Adipocyte (in vitro differentiated cells): Measurements from ENCODE around the gene RNF13.

Experiments used
- DNase-seq: peaks from one replicate; pipeline ENCODE4 v3.0.0-alpha.2; 2015; ENCODE audit warnings: low read depth
- H3K27me3 ChIP-seq: replicated peaks from 2 replicates; pipeline ENCODE4 v1.7.0; 2013; ENCODE audit warnings: mild to moderate bottlenecking, low read length, moderate library complexity; ENCODE audit not compliant: control insufficient read depth, insufficient read depth
- H3K36me3 ChIP-seq: 2 replicates; pipeline ENCODE4 v1.7.0; 2013; ENCODE audit warnings: low read length, mild to moderate bottlenecking, moderate library complexity; ENCODE audit not compliant: control insufficient read depth, insufficient read depth, severe bottlenecking
- H3K4me1 ChIP-seq: 2 replicates; pipeline ENCODE4 v1.7.0; 2013; ENCODE audit warnings: mild to moderate bottlenecking, low read length, moderate library complexity; ENCODE audit not compliant: control insufficient read depth, insufficient read depth
- H3K4me3 ChIP-seq: 2 replicates; pipeline ENCODE4 v1.7.0; 2013; ENCODE audit warnings: mild to moderate bottlenecking, low read length, moderate library complexity
- H3K9ac ChIP-seq: 2 replicates; pipeline ENCODE4 v1.7.0; 2013; ENCODE audit warnings: mild to moderate bottlenecking, low read length, moderate library complexity
- H3K9me3 ChIP-seq: 2 replicates; pipeline ENCODE4 v1.7.0; 2013; ENCODE audit warnings: mild to moderate bottlenecking, low read length, moderate library complexity; ENCODE audit not compliant: control insufficient read depth

Gene RNF13

DNA sequence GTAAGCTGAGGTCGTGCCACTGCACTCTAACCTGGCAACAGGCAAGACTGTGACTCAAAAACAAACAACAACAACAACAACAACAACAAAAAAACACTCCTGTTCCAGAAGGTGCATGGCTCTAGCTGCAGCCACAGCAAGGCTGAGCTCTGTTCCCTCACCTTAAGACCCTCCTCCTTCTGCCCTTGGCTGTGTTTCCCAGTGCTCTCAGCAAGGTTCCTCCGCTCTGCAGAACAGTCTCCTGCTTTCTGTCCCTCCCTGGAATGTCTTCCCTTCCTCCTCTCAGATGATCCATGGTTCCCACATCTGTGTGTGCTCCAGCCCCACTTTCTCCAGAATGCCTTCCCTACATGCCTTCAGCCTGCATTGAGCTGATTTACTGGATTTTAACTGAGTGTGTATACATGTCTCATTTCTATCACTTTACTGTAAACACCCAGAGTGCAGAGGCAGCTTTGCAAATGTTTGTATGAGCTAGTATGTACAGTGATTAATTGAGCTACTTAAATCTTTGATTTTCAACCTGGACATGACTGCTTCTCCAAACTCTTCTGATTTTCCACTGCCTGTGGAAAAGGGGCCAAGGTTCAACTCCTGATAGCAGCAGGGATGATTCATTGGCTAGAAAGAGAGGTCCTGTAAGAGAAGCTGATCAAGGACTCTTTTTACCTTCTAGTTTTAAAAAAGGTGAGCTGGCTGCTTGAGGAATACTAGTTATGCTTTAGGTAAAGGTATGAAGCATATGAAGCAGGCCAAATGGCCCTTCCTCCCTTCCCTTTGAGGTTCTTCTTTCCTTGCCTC, 35.4 kb upstream of the RNF13 start:
- Histone ChIP-seq H3K4me1 (no peaks in the 10 kb centered on the region), H3K27me3 (no peaks in the 10 kb centered on the region), H3K9ac (no peak overlapping the region), H3K9me3 (no peaks in the 10 kb centered on the region), H3K36me3 (no peaks in the 10 kb centered on the region), H3K4me3 (no peak overlapping the region)
- DNase-seq = no peak

DNA sequence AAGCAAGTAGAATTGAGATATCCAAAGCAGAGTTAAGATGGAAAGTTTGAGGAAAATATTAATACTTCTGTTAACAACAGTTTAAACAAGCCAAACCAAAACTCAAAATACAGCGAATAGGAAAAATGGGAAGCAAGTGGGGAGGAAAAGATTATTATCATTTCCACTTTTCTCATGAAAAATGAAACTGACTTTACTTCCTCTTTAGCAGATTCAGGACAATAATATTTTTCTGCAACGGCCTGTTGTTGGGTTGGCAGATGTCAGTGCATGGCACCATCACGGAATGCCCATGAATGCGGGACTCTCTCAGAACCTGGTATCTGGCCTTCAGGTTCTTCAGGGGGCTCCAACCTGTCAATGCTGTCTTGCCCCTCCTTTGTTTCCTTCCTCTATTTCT, 31.8 kb upstream of the RNF13 start:
- no peaks in the 10 kb centered on the region for H3K27me3 ChIP-seq
- H3K9ac ChIP-seq = no peak overlapping the region
- no peak for DNase-seq
- H3K4me1 ChIP-seq = peaks cover 17% of the 10 kb centered on the region
- H3K4me3 ChIP-seq = no peak overlapping the region
- no peaks in the 10 kb centered on the region for H3K36me3 ChIP-seq
- no peaks in the 10 kb centered on the region for H3K9me3 ChIP-seq

DNA sequence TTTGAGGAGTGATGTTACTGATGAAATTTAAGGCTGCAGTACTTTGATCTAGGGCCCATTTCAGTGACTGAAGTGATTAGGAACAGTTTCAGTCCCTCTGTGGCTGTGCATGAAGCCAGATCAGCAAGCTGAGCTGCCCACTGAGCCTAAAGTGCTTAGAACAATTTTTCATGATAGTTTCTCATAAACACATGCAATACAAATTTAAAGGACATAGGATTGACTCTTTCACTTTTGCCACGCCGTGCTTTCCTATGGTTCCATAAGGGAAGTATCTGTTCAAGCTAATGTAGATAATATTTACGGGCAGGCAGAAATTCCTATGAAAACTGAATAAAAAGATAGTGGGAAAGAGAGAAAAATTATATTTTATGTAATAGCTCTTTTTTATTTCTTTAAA, 31.3 kb upstream of the RNF13 start:
- Histone ChIP-seq H3K27me3 (no peaks in the 10 kb centered on the region), H3K36me3 (no peaks in the 10 kb centered on the region), H3K9me3 (no peaks in the 10 kb centered on the region), H3K9ac (no peak overlapping the region), H3K4me3 (no peak overlapping the region), H3K4me1 (peaks cover 17% of the 10 kb centered on the region)
- DNase-seq = no peak

DNA sequence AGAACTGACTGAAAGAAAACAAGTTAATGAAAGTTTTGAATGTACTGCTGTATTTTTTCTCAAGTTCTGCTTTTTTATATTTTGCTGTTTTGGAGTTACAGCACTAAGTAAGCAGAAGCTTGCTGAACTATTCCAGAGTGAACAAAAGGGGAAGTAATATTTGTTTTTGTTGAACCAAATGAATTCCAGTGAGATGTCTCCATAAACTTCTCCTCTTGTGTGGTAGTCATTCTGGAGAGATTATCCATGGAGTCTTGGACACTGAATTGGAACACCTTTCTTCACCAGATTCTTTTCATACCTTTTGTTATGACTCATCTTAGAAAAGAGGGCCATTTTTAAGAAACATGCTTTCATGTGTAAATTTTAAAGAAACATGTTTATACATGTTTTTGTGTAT, 29.4 kb upstream of the RNF13 start:
- Histone ChIP-seq H3K27me3 (no peaks in the 10 kb centered on the region), H3K4me1 (peaks cover 17% of the 10 kb centered on the region), H3K9ac (peak overlapping the region; percentile 68), H3K9me3 (no peaks in the 10 kb centered on the region), H3K4me3 (peak overlapping the region; percentile 44), H3K36me3 (no peaks in the 10 kb centered on the region)
- DNase-seq = peak; percentile 64

DNA sequence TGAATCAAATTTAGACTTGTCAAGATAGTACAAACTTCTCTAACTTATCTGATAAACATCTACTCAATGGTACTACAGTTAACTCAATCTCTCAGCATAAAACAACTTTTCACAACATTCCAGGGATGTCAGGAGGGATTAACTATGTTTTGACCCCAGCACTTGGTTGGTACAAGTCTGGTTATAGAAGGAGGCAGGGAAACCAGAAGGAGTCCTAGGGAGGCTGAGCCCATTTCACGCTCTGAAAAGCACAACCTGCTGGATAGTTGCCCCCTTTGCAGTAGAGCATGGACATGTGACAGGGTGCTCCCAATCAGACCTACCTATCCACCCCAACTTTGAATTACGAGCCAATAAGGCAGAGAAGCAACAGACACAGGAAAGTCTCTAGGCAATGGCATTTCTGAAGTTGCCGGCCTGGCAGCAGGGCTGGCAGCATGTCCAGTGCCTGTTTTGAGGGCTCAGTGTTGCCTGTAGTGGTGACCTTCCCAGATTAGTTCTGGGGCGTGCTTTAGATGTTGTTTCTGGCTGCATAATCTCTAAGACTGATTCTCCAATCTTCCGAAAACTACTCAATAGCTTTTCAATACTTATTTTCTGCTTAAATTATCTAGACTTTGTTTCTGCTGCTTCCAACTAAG, 28.8 kb upstream of the RNF13 start:
- Histone ChIP-seq H3K9ac (peak overlapping the region; percentile 3), H3K4me1 (peaks cover 17% of the 10 kb centered on the region), H3K36me3 (no peaks in the 10 kb centered on the region), H3K4me3 (no peak overlapping the region), H3K9me3 (no peaks in the 10 kb centered on the region), H3K27me3 (no peaks in the 10 kb centered on the region)
- DNase-seq = peak; percentile 36

DNA sequence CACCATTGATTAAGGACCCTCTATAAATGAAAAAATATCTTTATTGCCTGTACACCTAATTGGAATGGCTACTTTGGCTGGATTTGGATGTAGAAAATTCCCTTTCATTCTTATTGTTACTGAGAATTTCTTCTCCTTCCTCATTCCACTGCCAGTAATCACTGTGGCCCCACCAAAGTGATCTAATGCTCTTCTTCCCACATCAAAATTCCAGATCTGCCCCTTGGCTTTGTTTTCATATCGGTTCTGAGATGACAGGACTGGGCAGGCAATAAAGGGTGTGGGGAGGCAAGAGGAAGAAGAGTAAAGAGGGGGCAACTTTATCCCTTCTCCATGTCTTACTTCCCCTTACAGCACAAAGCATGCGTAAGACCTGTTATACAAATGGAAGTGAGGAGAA, 22.7 kb upstream of the RNF13 start:
- Histone ChIP-seq H3K9ac (no peak overlapping the region), H3K27me3 (no peaks in the 10 kb centered on the region), H3K4me1 (no peaks in the 10 kb centered on the region), H3K4me3 (no peak overlapping the region), H3K9me3 (no peaks in the 10 kb centered on the region), H3K36me3 (no peaks in the 10 kb centered on the region)
- DNase-seq = peak; percentile 40

DNA sequence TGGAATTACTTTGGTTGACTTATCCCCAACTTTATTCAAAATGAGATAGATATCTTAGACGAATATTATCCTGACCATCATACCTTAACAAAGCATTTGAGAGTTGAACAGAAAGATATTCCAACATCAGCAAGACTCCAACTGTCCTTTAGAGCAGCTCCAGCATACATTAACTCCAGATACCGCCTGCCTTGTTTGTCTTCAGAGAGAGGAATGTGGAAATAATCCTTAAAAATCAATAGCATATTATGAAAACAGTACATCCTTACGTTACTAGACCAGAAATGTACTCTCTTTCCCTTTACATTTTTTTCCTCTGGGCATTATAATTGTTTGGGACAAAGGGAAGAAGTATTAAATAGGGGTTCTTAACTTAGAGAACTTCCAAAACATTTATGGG, 22.3 kb upstream of the RNF13 start:
- DNase-seq = peak; percentile 46
- Histone ChIP-seq H3K36me3 (no peaks in the 10 kb centered on the region), H3K9ac (no peak overlapping the region), H3K9me3 (no peaks in the 10 kb centered on the region), H3K4me1 (no peaks in the 10 kb centered on the region), H3K27me3 (no peaks in the 10 kb centered on the region), H3K4me3 (no peak overlapping the region)

DNA sequence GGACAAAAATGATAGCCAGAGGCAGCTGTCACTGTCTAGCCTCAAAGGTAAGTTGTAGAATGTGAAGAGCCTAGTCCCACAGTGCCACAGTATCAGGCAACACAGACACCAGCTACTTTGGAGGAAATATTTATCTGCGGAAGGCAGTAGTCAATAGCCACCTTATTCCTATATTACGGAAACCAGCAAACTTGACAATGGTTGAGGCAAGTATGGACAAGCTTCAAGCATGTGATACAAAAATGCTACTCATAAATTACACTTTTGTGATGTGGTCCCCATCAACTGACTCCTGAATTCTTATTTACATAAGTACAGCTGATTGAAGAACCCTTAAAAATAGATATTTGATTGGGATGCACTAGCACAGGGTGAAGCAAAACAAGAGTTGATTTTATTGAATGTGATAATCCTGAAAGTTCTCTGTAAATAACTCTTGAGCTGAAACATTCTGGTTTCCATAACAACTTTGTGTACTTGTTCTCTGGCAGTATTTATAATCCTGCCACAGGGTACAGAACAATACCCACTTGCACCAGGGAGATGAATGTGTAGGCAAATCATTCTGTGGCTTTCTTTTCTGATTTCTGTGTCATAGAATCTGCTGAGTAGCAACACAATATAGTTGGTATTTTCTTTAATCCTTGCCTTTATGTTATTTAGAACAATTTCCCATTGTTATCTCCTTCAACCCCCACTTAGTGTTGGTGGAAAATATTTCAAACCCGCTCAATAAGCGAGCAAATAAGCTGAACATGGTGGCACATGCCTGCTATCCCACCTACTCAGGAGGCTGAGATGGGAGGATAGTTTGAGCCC, 20.4 kb upstream of the RNF13 start, which contains the start of gene ANKUB1:
Gene ANKUB1, minus strand, starts transcription at position 103 of the 819 bp plus-strand sequence. CDS start 188 bp downstream, outside the sequence.
- H3K36me3 ChIP-seq = no peaks in the 10 kb centered on the region
- H3K9me3 ChIP-seq = no peaks in the 10 kb centered on the region
- DNase-seq = peak; percentile 28
- no peaks in the 10 kb centered on the region for H3K27me3 ChIP-seq
- H3K4me3 ChIP-seq = no peak within 1 kb of the TSS
- no peak within 1 kb of the TSS for H3K9ac ChIP-seq
- no peaks in the 10 kb centered on the region for H3K4me1 ChIP-seq

DNA sequence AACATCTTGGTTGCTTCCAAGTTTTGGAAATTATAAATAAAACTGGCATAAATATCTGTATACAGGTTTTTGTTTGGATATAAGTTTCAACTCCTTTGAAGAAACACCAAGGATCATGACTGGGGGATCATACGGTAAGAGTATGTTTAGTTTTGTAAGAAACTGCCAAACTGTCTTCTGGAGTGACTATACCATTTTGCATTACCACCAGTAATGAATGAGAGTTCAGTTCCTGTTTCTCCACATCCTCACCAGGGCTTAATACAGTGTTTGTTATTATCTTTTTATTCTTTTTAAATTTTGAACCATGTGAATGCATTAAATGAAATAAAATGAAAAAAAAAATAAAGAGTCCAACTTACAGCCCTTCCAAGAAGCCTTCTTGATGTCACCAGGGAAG, 17.0 kb upstream of the RNF13 start:
- no peaks in the 10 kb centered on the region for H3K4me1 ChIP-seq
- DNase-seq = no peak
- H3K36me3 ChIP-seq = no peaks in the 10 kb centered on the region
- no peaks in the 10 kb centered on the region for H3K9me3 ChIP-seq
- H3K9ac ChIP-seq = no peak overlapping the region
- H3K27me3 ChIP-seq = no peaks in the 10 kb centered on the region
- no peak overlapping the region for H3K4me3 ChIP-seq

DNA sequence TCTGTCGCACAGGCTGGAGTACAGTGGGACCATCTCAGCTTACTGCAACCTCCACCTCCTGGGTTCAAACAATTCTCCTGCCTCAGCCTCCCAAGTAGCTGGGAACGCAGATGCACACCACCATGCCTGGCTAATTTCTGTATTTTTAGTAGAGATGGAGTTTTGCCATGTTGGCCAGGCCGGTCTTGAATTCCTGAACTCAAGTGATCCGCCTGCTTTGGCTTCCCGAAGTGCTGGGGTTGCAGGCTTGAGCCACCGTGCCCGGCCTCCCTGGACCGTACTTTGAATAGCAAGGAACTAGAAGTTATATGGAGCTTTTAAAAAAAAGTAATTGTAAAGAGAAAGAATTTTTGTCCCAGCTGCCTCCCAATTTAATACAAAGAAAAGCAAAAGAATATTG, 12.3 kb upstream of the RNF13 start:
- DNase-seq = no peak
- H3K4me1 ChIP-seq = no peaks in the 10 kb centered on the region
- H3K9ac ChIP-seq = no peak overlapping the region
- H3K36me3 ChIP-seq = no peaks in the 10 kb centered on the region
- H3K4me3 ChIP-seq = no peak overlapping the region
- H3K9me3 ChIP-seq = no peaks in the 10 kb centered on the region
- no peaks in the 10 kb centered on the region for H3K27me3 ChIP-seq

DNA sequence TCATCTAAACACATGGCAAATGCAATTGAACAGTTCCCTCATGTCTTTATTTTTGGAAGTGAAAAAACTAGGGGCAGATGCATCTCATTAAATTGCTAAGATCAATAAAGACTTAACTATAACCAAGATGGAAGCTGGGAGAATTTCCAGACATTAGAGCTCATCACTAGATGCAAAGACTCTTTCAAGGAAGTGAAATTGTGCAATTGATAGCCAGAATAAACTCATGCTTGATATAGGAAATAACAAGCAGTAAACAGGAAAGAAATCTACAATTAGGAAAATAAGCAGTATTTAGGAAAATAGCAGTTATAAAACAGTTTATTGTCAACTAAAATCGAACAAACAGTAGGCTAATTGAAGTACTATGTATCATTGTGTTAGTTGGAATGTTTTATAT, 11.8 kb upstream of the RNF13 start:
- no peaks in the 10 kb centered on the region for H3K36me3 ChIP-seq
- H3K9ac ChIP-seq = no peak overlapping the region
- no peaks in the 10 kb centered on the region for H3K9me3 ChIP-seq
- H3K27me3 ChIP-seq = no peaks in the 10 kb centered on the region
- no peaks in the 10 kb centered on the region for H3K4me1 ChIP-seq
- no peak for DNase-seq
- no peak overlapping the region for H3K4me3 ChIP-seq
